Neuronal stem cell (in vitro differentiated cells): ENCODE data around the gene C16orf89.

ENCODE experiments used
- DNase-seq: peaks from one replicate; pipeline ENCODE4 v3.0.0-alpha.2; 2013; ENCODE audit warnings: low spot score
- H2AFZ ChIP-seq: one replicate; pipeline ENCODE4 v1.6.1; 2013; ENCODE audit warnings: mild to moderate bottlenecking, low read length, inconsistent platforms
- H2AK5ac ChIP-seq: 2 replicates; pipeline ENCODE4 v1.6.1; 2013; ENCODE audit warnings: low read depth, mild to moderate bottlenecking, inconsistent platforms, low read length, moderate library complexity, mixed read lengths
- H2BK120ac ChIP-seq: 2 replicates; pipeline ENCODE4 v1.6.1; 2013; ENCODE audit warnings: low read depth, mild to moderate bottlenecking, inconsistent platforms, low read length, moderate library complexity, mixed read lengths
- H2BK12ac ChIP-seq: one replicate; pipeline ENCODE4 v1.6.1; 2013; ENCODE audit warnings: low read length, inconsistent platforms
- H2BK15ac ChIP-seq: 2 replicates; pipeline ENCODE4 v1.6.1; 2013; ENCODE audit warnings: mild to moderate bottlenecking, low read length, inconsistent platforms, mixed read lengths
- H2BK5ac ChIP-seq: one replicate; pipeline ENCODE4 v1.6.1; 2013; ENCODE audit warnings: inconsistent platforms, mild to moderate bottlenecking, low read length, moderate library complexity
- H3K14ac ChIP-seq: one replicate; pipeline ENCODE4 v1.6.1; 2013; ENCODE audit warnings: low read length, inconsistent platforms
- H3K18ac ChIP-seq: 2 replicates; pipeline ENCODE4 v1.6.1; 2013; ENCODE audit warnings: low read length, inconsistent platforms
- H3K23ac ChIP-seq: 2 replicates; pipeline ENCODE4 v1.6.1; 2013; ENCODE audit warnings: low read depth, mild to moderate bottlenecking, mixed read lengths, low read length, inconsistent platforms; ENCODE audit not compliant: poor library complexity
- H3K27ac ChIP-seq: replicated peaks from 3 replicates; pipeline ENCODE4 v1.5.1; 2013; ENCODE audit warnings: low read length, inconsistent platforms
- H3K27me3 ChIP-seq, 3 experiments: 2 replicates each; pipeline ENCODE4 v1.6.1; 2013; ENCODE audit warnings: low read length in 3 of 3, mild to moderate bottlenecking in 2 of 3, inconsistent platforms in 1 of 3, low read depth in 1 of 3, mixed read lengths in 1 of 3, moderate library complexity in 1 of 3; ENCODE audit not compliant: control insufficient read depth in 3 of 3, insufficient read depth in 3 of 3
- H3K36me3 ChIP-seq, 2 donors: replicated peaks in 1 of 2; 2 replicates each; pipeline ENCODE4 v1.6.1; 2013; ENCODE audit warnings: low read length in 2 of 2; ENCODE audit not compliant: control insufficient read depth in 2 of 2, insufficient read depth in 2 of 2
- H3K4ac ChIP-seq: 2 replicates; pipeline ENCODE4 v1.6.1; 2013; ENCODE audit warnings: inconsistent platforms, mild to moderate bottlenecking, low read length, moderate library complexity
- H3K4me1 ChIP-seq, 2 donors: 1 replicate in 1 of 2; 2 replicates in 1 of 2; pipeline ENCODE4 v1.6.1; 2013; ENCODE audit warnings: low read length in 2 of 2, low read depth in 1 of 2; ENCODE audit not compliant: control insufficient read depth in 2 of 2, insufficient read depth in 1 of 2
- H3K4me2 ChIP-seq: one replicate; pipeline ENCODE4 v1.6.1; 2013; ENCODE audit warnings: mild to moderate bottlenecking, low read length, inconsistent platforms; ENCODE audit not compliant: insufficient read depth, poor library complexity, severe bottlenecking
- H3K4me3 ChIP-seq, 2 donors: 2 replicates each; pipeline ENCODE4 v1.5.1; 2013; ENCODE audit warnings: low read length in 2 of 2, mild to moderate bottlenecking in 2 of 2, inconsistent platforms in 1 of 2, moderate library complexity in 1 of 2
- H3K79me1 ChIP-seq: one replicate; pipeline ENCODE4 v1.6.1; 2013; ENCODE audit warnings: low read depth, mild to moderate bottlenecking, inconsistent platforms, low read length, moderate library complexity
- H3K9ac ChIP-seq: one replicate; pipeline ENCODE4 v1.6.1; 2013; ENCODE audit warnings: mild to moderate bottlenecking, low read depth, low read length, inconsistent platforms; ENCODE audit not compliant: poor library complexity
- H3K9me3 ChIP-seq, 2 donors: replicated peaks in 1 of 2; 2 replicates each; pipeline versions ENCODE3 to v1.6.1; 2013; ENCODE audit warnings: low read length in 2 of 2, mild to moderate bottlenecking in 2 of 2, inconsistent platforms in 1 of 2, low read depth in 1 of 2, mixed read lengths in 1 of 2, moderate library complexity in 1 of 2; ENCODE audit not compliant: control insufficient read depth in 2 of 2, insufficient read depth in 1 of 2
- H4K8ac ChIP-seq: one replicate; pipeline ENCODE4 v1.6.1; 2013; ENCODE audit warnings: low read depth, mild to moderate bottlenecking, inconsistent platforms, low read length, moderate library complexity
- H4K91ac ChIP-seq: one replicate; pipeline ENCODE4 v1.6.1; 2013; ENCODE audit warnings: low read length, low read depth, mild to moderate bottlenecking, inconsistent platforms; ENCODE audit not compliant: poor library complexity
- WGBS, 2 donors: extraction: QIAGEN DNeasy Blood & Tissue Kit; methylation state at CpG; one replicate each; pipeline ENCODE4 v1.1.7; 2013; ENCODE audit warnings: missing lambda C conversion rate in 2 of 2, mixed read lengths in 1 of 2; ENCODE audit not compliant: insufficient read length in 2 of 2, insufficient replicate concordance in 1 of 2; ENCODE audit errors: extremely low coverage in 2 of 2; 5-methylcytosine and 5-hydroxymethylcytosine counted together

Gene C16orf89

DNA sequence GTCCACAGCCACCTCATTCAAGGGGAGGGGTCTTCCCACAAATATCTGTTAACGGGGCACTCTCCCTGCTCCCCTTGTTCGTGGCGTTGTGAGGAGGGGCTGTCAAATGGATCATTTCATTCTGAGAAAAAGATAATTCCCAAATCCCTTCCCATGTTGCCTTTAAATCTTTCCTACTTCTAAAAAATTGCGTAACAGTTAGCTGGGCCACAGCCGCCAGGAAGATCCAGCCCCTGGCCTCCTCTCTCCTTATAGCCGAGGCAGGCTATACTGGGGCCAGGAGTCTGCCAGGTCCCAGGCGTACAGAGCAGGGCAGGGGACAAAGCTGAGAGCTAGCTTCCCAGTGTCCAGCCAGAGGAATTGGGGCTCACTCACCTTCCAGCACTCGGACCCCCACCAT lies 430 bp downstream of the C16orf89 start:
- Histone ChIP-seq H3K14ac (no peak overlapping the region), H2BK120ac (no peak overlapping the region), H2AFZ (peak overlapping the region; percentile 84), H3K9me3 (no peaks in the 10 kb centered on the region), H3K4me1 (peaks cover 0 to 3% of the 10 kb centered on the region in 2 donors), H3K79me1 (peaks cover 1% of the 10 kb centered on the region), H3K18ac (no peak overlapping the region), H4K8ac (peak overlapping the region; percentile 58), H3K4me3 (no peak overlapping the region), H2AK5ac (peak overlapping the region; percentile 89), H3K36me3 (no peaks in the 10 kb centered on the region), H4K91ac (no peak overlapping the region), H2BK15ac (peak overlapping the region; percentile 67), H3K27me3 (peaks cover 0 to 29% (median 2%) of the 10 kb centered on the region in 3 experiments), H3K23ac (no peak overlapping the region), H2BK5ac (no peak overlapping the region), H3K4ac (no peak overlapping the region), H3K4me2 (no peak overlapping the region), H2BK12ac (peak overlapping the region; percentile 96), H3K9ac (peak overlapping the region; percentile 44), H3K27ac (no peak overlapping the region)
- no CpG with 5 or more reads among the region's 8 CpGs for WGBS, 2 donors
- no peak for DNase-seq

DNA sequence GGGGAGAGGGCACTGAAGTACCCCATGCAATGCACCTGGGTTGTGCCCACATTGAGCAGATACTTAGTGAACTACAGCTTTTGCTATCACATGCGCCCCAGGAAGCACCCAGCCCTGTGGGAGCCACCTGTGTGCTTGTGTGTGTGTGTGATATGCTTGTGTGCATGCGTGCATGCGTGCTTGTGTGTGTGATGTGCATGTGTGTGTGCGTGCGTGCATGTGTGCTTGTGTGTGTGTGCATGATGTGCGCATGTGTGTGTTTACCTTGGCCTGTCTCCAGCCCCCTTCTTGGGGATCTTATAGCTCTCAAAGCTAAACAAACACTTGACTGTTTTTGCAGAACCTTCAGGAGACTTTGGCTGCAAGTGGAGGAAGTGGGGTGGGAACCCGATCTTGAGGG lies 841 bp downstream of the C16orf89 start:
- Histone ChIP-seq H3K79me1 (peaks cover 1% of the 10 kb centered on the region), H3K27ac (no peak overlapping the region), H3K27me3 (peaks cover 0 to 29% (median 2%) of the 10 kb centered on the region in 3 experiments), H3K4me2 (no peak overlapping the region), H3K36me3 (no peaks in the 10 kb centered on the region), H3K23ac (no peak overlapping the region), H3K9me3 (no peaks in the 10 kb centered on the region), H3K9ac (peak overlapping the region; percentile 76), H4K8ac (peak overlapping the region; percentile 78), H3K18ac (no peak overlapping the region), H2BK120ac (no peak overlapping the region), H3K4me1 (peaks cover 0 to 3% of the 10 kb centered on the region in 2 donors), H4K91ac (no peak overlapping the region), H2BK12ac (peak overlapping the region; percentile 87), H3K4ac (no peak overlapping the region), H3K4me3 (no peak overlapping the region), H2BK15ac (no peak overlapping the region), H3K14ac (no peak overlapping the region), H2AFZ (peak overlapping the region; percentile 84), H2AK5ac (no peak overlapping the region), H2BK5ac (no peak overlapping the region)
- WGBS, 2 donors: no CpG with 5 or more reads among the region's 7 CpGs
- no peak for DNase-seq

DNA sequence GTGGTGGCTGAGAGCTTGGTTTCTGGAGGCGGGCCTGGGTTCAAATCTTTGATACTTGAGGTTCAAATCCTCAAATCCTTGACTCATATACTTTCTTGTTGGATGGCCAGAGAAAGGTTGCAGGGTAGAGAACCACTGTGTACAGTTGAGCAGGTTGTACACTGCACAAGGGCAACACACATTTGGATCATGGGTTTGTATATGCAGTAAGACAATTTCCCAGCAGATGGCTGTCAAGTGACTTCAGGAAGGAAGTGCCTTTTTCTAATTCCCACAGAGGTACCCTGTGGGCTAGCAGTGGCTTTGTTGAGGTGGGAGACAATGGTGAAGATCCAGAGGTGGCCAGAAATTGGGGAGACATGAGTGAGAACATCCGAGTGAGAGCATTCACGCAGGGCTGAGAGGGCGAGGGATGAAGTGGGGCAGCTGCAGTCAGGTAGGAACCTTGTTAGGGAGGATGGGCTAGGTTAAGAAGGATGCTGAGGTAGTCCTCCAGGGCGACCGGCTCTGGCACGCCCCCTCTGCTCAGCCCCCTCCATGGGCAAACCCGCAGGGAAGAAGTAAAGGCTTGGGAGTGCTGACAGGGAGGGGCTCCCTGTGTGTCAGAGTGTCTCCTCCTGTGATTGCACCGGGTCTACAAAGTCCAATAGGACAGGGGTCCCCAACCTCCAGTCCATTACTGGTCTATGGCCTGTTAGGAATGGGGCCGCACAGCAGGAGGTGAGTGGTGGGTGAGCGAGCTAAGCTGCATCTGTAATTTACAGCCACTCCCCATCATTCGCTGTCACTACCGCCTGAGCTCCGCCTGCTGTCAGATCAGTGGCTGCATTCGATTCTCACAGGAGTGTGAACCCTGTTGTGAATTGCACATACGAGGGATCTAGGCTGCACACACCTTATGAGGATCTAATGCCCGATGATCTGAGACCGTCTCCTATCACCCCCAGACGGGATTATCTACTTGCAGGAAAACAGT lies 2.7 kb downstream of the C16orf89 start:
- H4K8ac ChIP-seq: no peak overlapping the region

DNA sequence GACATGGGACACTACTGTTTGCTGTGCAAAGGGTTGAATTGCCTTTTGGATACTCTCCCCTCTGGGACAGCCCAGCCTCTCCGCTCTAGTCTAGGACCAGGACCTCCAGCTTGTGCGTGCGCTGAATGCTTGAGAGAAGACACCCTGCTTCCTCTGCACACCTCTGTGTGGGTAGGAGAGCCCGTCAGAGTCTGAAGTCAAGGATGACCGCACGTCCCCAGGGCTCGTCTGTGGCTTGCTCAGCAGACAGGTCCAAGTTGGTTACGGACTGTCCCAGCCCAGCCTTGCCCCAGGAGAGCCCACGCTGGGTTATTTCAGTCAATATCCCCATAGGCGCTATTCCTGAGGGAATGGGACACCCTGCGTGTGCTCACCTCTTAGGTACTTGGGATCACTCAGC lies 3.7 kb downstream of the C16orf89 start:
- Histone ChIP-seq H3K4me1 (peaks cover 5 to 8% of the 10 kb centered on the region in 2 donors), H2AFZ (no peak overlapping the region), H3K4ac (no peak overlapping the region), H3K9ac (no peak overlapping the region), H3K27ac (no peak overlapping the region), H2BK5ac (no peak overlapping the region), H2BK15ac (no peak overlapping the region), H2BK120ac (no peak overlapping the region), H2AK5ac (no peak overlapping the region), H3K4me2 (no peak overlapping the region), H3K23ac (no peak overlapping the region), H2BK12ac (no peak overlapping the region), H3K27me3 (peaks cover 0 to 24% (median 2%) of the 10 kb centered on the region in 3 experiments), H3K14ac (no peak overlapping the region), H3K9me3 (no peaks in the 10 kb centered on the region), H3K18ac (no peak overlapping the region), H3K79me1 (peaks cover 1% of the 10 kb centered on the region), H4K8ac (no peak overlapping the region), H3K36me3 (no peaks in the 10 kb centered on the region), H4K91ac (no peak overlapping the region), H3K4me3 (no peak overlapping the region)
- no peak for DNase-seq
- no CpG with 5 or more reads among the region's 11 CpGs for WGBS, 2 donors

More for the DNA sequence above, 2.7 kb downstream of the C16orf89 start:
- Histone ChIP-seq H3K18ac (no peak overlapping the region), H3K4me1 (peaks cover 5 to 8% of the 10 kb centered on the region in 2 donors), H3K36me3 (no peaks in the 10 kb centered on the region), H3K9ac (no peak overlapping the region), H3K4me3 (no peak overlapping the region), H2BK12ac (no peak overlapping the region), H3K4me2 (no peak overlapping the region), H3K27ac (no peak overlapping the region), H3K14ac (no peak overlapping the region), H2BK5ac (no peak overlapping the region), H3K23ac (no peak overlapping the region), H4K91ac (no peak overlapping the region), H3K4ac (no peak overlapping the region), H3K79me1 (peaks cover 1% of the 10 kb centered on the region), H2AK5ac (no peak overlapping the region), H2AFZ (no peak overlapping the region), H3K27me3 (peaks cover 0 to 29% (median 2%) of the 10 kb centered on the region in 3 experiments), H2BK15ac (no peak overlapping the region), H2BK120ac (no peak overlapping the region), H3K9me3 (no peaks in the 10 kb centered on the region)
- no peak for DNase-seq
- whole genome bisulfite sequencing, 2 donors: no CpG with 5 or more reads among the region's 19 CpGs
